GM23248 (cell line): ENCODE results near the gene C2CD4A. TPM values are rescaled to one million over a fixed set of nuclear protein-coding genes. Genes with fewer than 3 reads are reported as not detected.
A peak's percentile ranks its signal among the peaks of the same experiment; 100 is the strongest.

Experiments used
- DNase-seq: peaks from one replicate; pipeline ENCODE4 v3.0.0-alpha.2; 2015
- H2AFZ ChIP-seq: fragments of 200-600 bp; sonication (generic); 2 replicates; pipeline ENCODE4 v1.6.1; 2016; ENCODE audit warnings: antibody characterized with exemption
- H3F3A ChIP-seq: fragments of 200-600 bp; sonication (generic); 2 replicates; pipeline ENCODE4 v1.6.1; 2016; ENCODE audit warnings: mild to moderate bottlenecking, antibody characterized with exemption, mixed run types; ENCODE audit not compliant: insufficient read depth
- H3K27ac ChIP-seq: fragments of 200-600 bp; sonication (generic); 2 replicates; pipeline ENCODE4 v1.5.1; 2016; ENCODE audit warnings: mild to moderate bottlenecking
- H3K27me3 ChIP-seq: fragments of 200-600 bp; sonication (generic); replicated peaks from 2 replicates; pipeline ENCODE4 v1.6.1; 2016; ENCODE audit warnings: mild to moderate bottlenecking; ENCODE audit not compliant: insufficient read depth
- H3K36me3 ChIP-seq: fragments of 200-600 bp; sonication (generic); 2 replicates; pipeline ENCODE4 v1.6.1; 2016; ENCODE audit warnings: low read depth, mild to moderate bottlenecking
- H3K4me1 ChIP-seq: fragments of 200-600 bp; sonication (generic); 2 replicates; pipeline ENCODE4 v1.6.1; 2016; ENCODE audit warnings: mild to moderate bottlenecking; ENCODE audit not compliant: insufficient read depth
- H3K4me2 ChIP-seq: fragments of 200-600 bp; sonication (generic); one replicate; pipeline ENCODE4 v1.6.1; 2016; ENCODE audit warnings: mild to moderate bottlenecking; ENCODE audit not compliant: unreplicated experiment
- H3K4me3 ChIP-seq: fragments of 200-600 bp; sonication (generic); 2 replicates; pipeline ENCODE4 v1.5.1; 2016; ENCODE audit warnings: mild to moderate bottlenecking
- H3K79me2 ChIP-seq: fragments of 200-600 bp; sonication (generic); 2 replicates; pipeline ENCODE4 v1.6.1; 2016; ENCODE audit warnings: mild to moderate bottlenecking; ENCODE audit not compliant: insufficient read depth
- H3K9ac ChIP-seq: fragments of 200-600 bp; sonication (generic); 2 replicates; pipeline ENCODE4 v1.6.1; 2016; ENCODE audit warnings: mild to moderate bottlenecking
- H3K9me2 ChIP-seq: fragments of 200-600 bp; sonication (generic); 2 replicates; pipeline ENCODE4 v1.6.1; 2016; ENCODE audit warnings: mixed run types, mild to moderate bottlenecking, moderate library complexity; ENCODE audit not compliant: insufficient read depth
- H3K9me3 ChIP-seq: fragments of 200-600 bp; sonication (generic); one replicate; pipeline ENCODE4 v1.6.1; 2017; ENCODE audit warnings: low read depth
- H4K20me1 ChIP-seq: fragments of 200-600 bp; sonication (generic); 2 replicates; pipeline ENCODE4 v1.6.0; 2016; ENCODE audit not compliant: insufficient read depth
- EZH2 ChIP-seq: fragments of 200-600 bp; sonication (generic); IDR thresholded peaks from 2 replicates; pipeline ENCODE4 v1.6.1; 2018; ENCODE audit warnings: antibody characterized with exemption, mild to moderate bottlenecking; ENCODE audit not compliant: insufficient read depth, poor library complexity, severe bottlenecking
- EZH2phosphoT487 ChIP-seq: fragments of 200-600 bp; sonication (generic); IDR thresholded peaks from 2 replicates; pipeline ENCODE4 v1.6.1; 2018; ENCODE audit warnings: antibody characterized with exemption, moderate library complexity, mild to moderate bottlenecking, low read depth; ENCODE audit not compliant: insufficient read depth
- WGBS, 2 experiments: methylation state at CpG; one replicate each; pipeline ENCODE4 v1.1.6; 2015 to 2017; ENCODE audit warnings: low lambda C conversion rate in 2 of 2, low coverage in 1 of 2; ENCODE audit errors: missing lambda C conversion rate in 2 of 2; 5-methylcytosine and 5-hydroxymethylcytosine counted together
- in situ Hi-C: fragments of 300-500 bp; cut with MboI; formaldehyde crosslinking; loops from 2 replicates; pipeline ENCODE4 v1.15.0; 2020
- polyA plus RNA-seq: library from polyadenylated mRNA; unstranded; fragments of >200 nt; fragmentation: Nextera tagmentation; extraction: Ambion mirVana; gene quantifications from 2 replicates; pipeline ENCODE4 v1.2.1, GENCODE V29; 2016
- total RNA-seq: library from RNA; depleted of rRNA; stranded (reverse); fragments of >200 nt; shearing (Covaris generic); gene quantifications from 2 replicates; pipeline ENCODE4 v1.2.3, GENCODE V29; 2014

Gene C2CD4A
- total and polyA plus RNA-seq, 2 experiments from 2014 or later: not detected

- H3K79me2 ChIP-seq: peaks cover 67% of the 10 kb centered on the region
- in situ Hi-C loops: no loop called here
- 96 to 98% methylated on average over 4 of the region's 4 CpGs for WGBS, 2 experiments
These were observed 9.3 kb upstream of the C2CD4A start for GRCh38 chr15:62057341-62057980.

GRCh38 chr15:62058327-62059028 lies 8.3 kb upstream of the C2CD4A start:
- H3F3A ChIP-seq: peaks cover 7% of the 10 kb centered on the region
- no peaks in the 10 kb centered on the region for H3K9me2 ChIP-seq
- TF ChIP-seq EZH2 (no peak), EZH2phosphoT487 (no peak)
- H3K4me2 ChIP-seq: peak overlapping the region; percentile 96
- H2AFZ ChIP-seq: no peak overlapping the region
- in situ Hi-C loops: no loop called here
- no peaks in the 10 kb centered on the region for H3K36me3 ChIP-seq
- peaks cover 57% of the 10 kb centered on the region for H3K79me2 ChIP-seq
- H3K9me3 ChIP-seq: no peaks in the 10 kb centered on the region
- H3K27ac ChIP-seq: no peak overlapping the region
- no peak overlapping the region for H3K4me3 ChIP-seq
- DNase-seq: no peak
- H3K27me3 ChIP-seq: no peaks in the 10 kb centered on the region
- H3K9ac ChIP-seq: no peak overlapping the region
- no peaks in the 10 kb centered on the region for H4K20me1 ChIP-seq
- peaks cover 4% of the 10 kb centered on the region; the same call in 1 of the 2 replicates for H3K4me1 ChIP-seq
- 77 to 81% methylated on average over 5 of the region's 5 CpGs for WGBS, 2 experiments

More at GRCh38 chr15:62057341-62057980, 9.3 kb upstream of the C2CD4A start:
- no peak overlapping the region for H3K4me3 ChIP-seq
- H3K9ac ChIP-seq: no peak overlapping the region
- no peaks in the 10 kb centered on the region for H3K9me3 ChIP-seq
- H3K36me3 ChIP-seq: no peaks in the 10 kb centered on the region
- no peak overlapping the region for H3K27ac ChIP-seq
- H3F3A ChIP-seq: peaks cover 7% of the 10 kb centered on the region
- peaks cover 4% of the 10 kb centered on the region; the same call in 1 of the 2 replicates for H3K4me1 ChIP-seq
- H4K20me1 ChIP-seq: no peaks in the 10 kb centered on the region
- no peaks in the 10 kb centered on the region for H3K27me3 ChIP-seq
- DNase-seq: no peak
- H3K4me2 ChIP-seq: no peak overlapping the region
- H3K9me2 ChIP-seq: no peaks in the 10 kb centered on the region
- H2AFZ ChIP-seq: no peak overlapping the region
- TF ChIP-seq EZH2 (no peak), EZH2phosphoT487 (no peak)

- Histone ChIP-seq H3K79me2 (peaks cover 49% of the 10 kb centered on the region), H3K4me3 (peak overlapping the region; percentile 100), H3K9me3 (no peaks in the 10 kb centered on the region), H2AFZ (peak overlapping the region; percentile 97), H3K27ac (peak overlapping the region; percentile 77), H3K9ac (peak overlapping the region; percentile 89), H3K9me2 (no peaks in the 10 kb centered on the region), H3F3A (peaks cover 7% of the 10 kb centered on the region), H4K20me1 (no peaks in the 10 kb centered on the region), H3K4me2 (peak overlapping the region; percentile 96), H3K36me3 (no peaks in the 10 kb centered on the region), H3K4me1 (peaks cover 4% of the 10 kb centered on the region; the same call in 1 of the 2 replicates), H3K27me3 (no peaks in the 10 kb centered on the region)
- TF ChIP-seq EZH2phosphoT487: no peak
- TF ChIP-seq EZH2: no peak
- in situ Hi-C loops: no loop called here
- 6% methylated on average over 13 of the region's 13 CpGs for WGBS, 2 experiments
- peak; percentile 40 for DNase-seq
These were observed 7.5 kb upstream of the C2CD4A start for GRCh38 chr15:62059108-62059815.

- no peaks in the 10 kb centered on the region for H3K9me2 ChIP-seq
- WGBS, 2 experiments: 0 to 1% methylated on average over 11 to 19 of the region's 19 CpGs
- DNase-seq: peak; percentile 77
- H3K4me1 ChIP-seq: peaks cover 4% of the 10 kb centered on the region; the same call in 1 of the 2 replicates
- TF ChIP-seq EZH2phosphoT487 (no peak), EZH2 (no peak)
- H3K27me3 ChIP-seq: no peaks in the 10 kb centered on the region
- H3K4me3 ChIP-seq: peak overlapping the region; percentile 100
- H3K27ac ChIP-seq: peak overlapping the region; percentile 77
- H4K20me1 ChIP-seq: no peaks in the 10 kb centered on the region
- H2AFZ ChIP-seq: peak overlapping the region; percentile 97
- peak overlapping the region; percentile 96 for H3K4me2 ChIP-seq
- in situ Hi-C loops: no loop called here
- peak overlapping the region; percentile 89 for H3K9ac ChIP-seq
- H3F3A ChIP-seq: peaks cover 7% of the 10 kb centered on the region
- no peaks in the 10 kb centered on the region for H3K36me3 ChIP-seq
- peaks cover 44% of the 10 kb centered on the region for H3K79me2 ChIP-seq
- no peaks in the 10 kb centered on the region for H3K9me3 ChIP-seq
These were observed 7.0 kb upstream of the C2CD4A start for GRCh38 chr15:62059816-62060112.
